DND-41 (cell line): ENCODE results near the gene ITGB2.

Source experiments
- EZH2 ChIP-seq: IDR thresholded peaks from 3 replicates; pipeline ENCODE4 v1.6.1; 2012; ENCODE audit warnings: borderline replicate concordance, low read depth, mild to moderate bottlenecking, moderate library complexity, low read length, inconsistent platforms; ENCODE audit not compliant: severe bottlenecking
- TF ChIP-seq, protein P1 (sequence below): IDR thresholded peaks from 2 replicates; pipeline ENCODE4 v1.5.1; 2012; ENCODE audit warnings: borderline replicate concordance, low read length, moderate library complexity, mild to moderate bottlenecking; ENCODE audit not compliant: poor library complexity, severe bottlenecking; ENCODE audit errors: extremely low read depth

DNA sequence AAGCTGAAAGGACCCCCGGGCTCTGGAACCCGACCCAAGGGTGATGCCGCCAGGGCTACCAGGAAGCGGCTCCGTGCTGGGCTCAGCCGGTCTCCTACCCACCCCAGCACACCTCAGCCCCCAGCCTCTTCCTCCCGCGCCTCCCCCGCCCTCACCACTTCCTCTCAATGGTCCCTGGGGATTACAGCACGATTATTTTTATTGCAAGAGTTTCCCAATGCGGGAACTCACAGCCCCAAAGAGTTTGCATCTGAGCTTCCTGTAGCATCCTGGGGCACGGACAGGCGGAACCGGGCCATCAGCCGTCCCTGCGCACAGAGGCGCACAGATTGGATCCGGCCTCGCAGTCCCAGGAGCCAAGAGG, 10.4 kb upstream of the ITGB2 start:
- TF ChIP-seq, protein P1, sequence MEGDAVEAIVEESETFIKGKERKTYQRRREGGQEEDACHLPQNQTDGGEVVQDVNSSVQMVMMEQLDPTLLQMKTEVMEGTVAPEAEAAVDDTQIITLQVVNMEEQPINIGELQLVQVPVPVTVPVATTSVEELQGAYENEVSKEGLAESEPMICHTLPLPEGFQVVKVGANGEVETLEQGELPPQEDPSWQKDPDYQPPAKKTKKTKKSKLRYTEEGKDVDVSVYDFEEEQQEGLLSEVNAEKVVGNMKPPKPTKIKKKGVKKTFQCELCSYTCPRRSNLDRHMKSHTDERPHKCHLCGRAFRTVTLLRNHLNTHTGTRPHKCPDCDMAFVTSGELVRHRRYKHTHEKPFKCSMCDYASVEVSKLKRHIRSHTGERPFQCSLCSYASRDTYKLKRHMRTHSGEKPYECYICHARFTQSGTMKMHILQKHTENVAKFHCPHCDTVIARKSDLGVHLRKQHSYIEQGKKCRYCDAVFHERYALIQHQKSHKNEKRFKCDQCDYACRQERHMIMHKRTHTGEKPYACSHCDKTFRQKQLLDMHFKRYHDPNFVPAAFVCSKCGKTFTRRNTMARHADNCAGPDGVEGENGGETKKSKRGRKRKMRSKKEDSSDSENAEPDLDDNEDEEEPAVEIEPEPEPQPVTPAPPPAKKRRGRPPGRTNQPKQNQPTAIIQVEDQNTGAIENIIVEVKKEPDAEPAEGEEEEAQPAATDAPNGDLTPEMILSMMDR, result no peak
- TF ChIP-seq EZH2, result no peak
